KMS-11 (cell line): ENCODE measurements around the gene CTIF.

Source experiments
- H2AFZ ChIP-seq: fragments of 200-600 bp; sonication (generic); 2 replicates; pipeline ENCODE4 v1.6.1; 2016; ENCODE audit warnings: antibody characterized with exemption, mixed run types, low read depth
- H3K27ac ChIP-seq: fragments of 200-600 bp; sonication (generic); 2 replicates; pipeline ENCODE4 v1.6.1; 2016; ENCODE audit warnings: mild to moderate bottlenecking, mixed run types
- H3K27me3 ChIP-seq: fragments of 200-600 bp; sonication (generic); 2 replicates; pipeline ENCODE4 v1.6.1; 2017; ENCODE audit warnings: mild to moderate bottlenecking, low read depth, mixed run types, moderate library complexity; ENCODE audit not compliant: insufficient read depth
- H3K36me3 ChIP-seq: fragments of 200-600 bp; sonication (generic); 2 replicates; pipeline ENCODE4 v1.6.1; 2017; ENCODE audit warnings: mild to moderate bottlenecking, mixed run types; ENCODE audit not compliant: insufficient read depth
- H3K4me1 ChIP-seq: fragments of 200-600 bp; sonication (generic); 2 replicates; pipeline ENCODE4 v1.6.1; 2016; ENCODE audit warnings: mild to moderate bottlenecking, low read depth, mixed run types; ENCODE audit not compliant: poor library complexity, severe bottlenecking
- H3K4me2 ChIP-seq: fragments of 200-600 bp; sonication (generic); 2 replicates; pipeline ENCODE4 v1.7.0; 2016; ENCODE audit warnings: mild to moderate bottlenecking, mixed run types
- H3K4me3 ChIP-seq: fragments of 200-600 bp; sonication (generic); IDR thresholded peaks from 2 replicates; pipeline ENCODE4 v1.6.1; 2017; ENCODE audit warnings: low read depth, low read length, mixed read lengths; ENCODE audit not compliant: insufficient read depth
- H3K79me2 ChIP-seq: fragments of 200-600 bp; sonication (generic); 2 replicates; pipeline ENCODE4 v1.6.1; 2016; ENCODE audit warnings: low read depth, mixed run types; ENCODE audit not compliant: insufficient read depth
- H3K9ac ChIP-seq: fragments of 200-600 bp; sonication (generic); 2 replicates; pipeline ENCODE4 v1.6.1; 2016; ENCODE audit warnings: mild to moderate bottlenecking, mixed run types
- H4K20me1 ChIP-seq: fragments of 200-600 bp; sonication (generic); 2 replicates; pipeline ENCODE4 v1.6.1; 2016; ENCODE audit warnings: mild to moderate bottlenecking, mixed run types; ENCODE audit not compliant: insufficient read depth
- TF ChIP-seq, protein P1 (sequence below): fragments of 200-600 bp; sonication (generic); conservative IDR thresholded peaks from 2 replicates; pipeline ENCODE4 v1.6.1; 2017; ENCODE audit warnings: low read depth, mild to moderate bottlenecking, antibody characterized with exemption, low read length, moderate library complexity, mixed read lengths

Gene CTIF

DNA sequence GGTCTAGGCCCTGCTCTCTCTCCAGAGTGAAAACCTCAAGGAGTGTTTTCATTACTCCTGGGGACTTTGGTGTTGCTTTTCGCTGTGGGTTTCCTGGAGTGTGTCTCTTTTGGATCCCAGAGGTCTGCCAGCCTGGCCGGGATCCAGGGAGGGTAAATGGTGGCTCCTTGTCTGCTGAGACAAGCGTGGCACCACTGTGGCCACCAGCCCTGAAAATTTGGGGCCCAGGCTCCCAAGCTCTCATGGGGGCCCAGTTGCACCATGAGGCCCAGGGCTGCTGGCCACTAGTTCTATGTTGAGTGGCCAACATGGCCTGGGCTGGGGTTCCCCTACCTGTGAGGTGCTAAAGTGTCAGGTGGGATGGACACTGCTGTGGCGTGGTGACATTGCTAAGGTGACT, 144.8 kb downstream of the CTIF start:
- no peaks in the 10 kb centered on the region for H4K20me1 ChIP-seq
- H3K36me3 ChIP-seq, result no peaks in the 10 kb centered on the region
- H3K9ac ChIP-seq, result no peak overlapping the region
- no peak overlapping the region for H2AFZ ChIP-seq
- no peak overlapping the region for H3K4me2 ChIP-seq
- no peak overlapping the region for H3K27ac ChIP-seq
- H3K4me3 ChIP-seq, result no peak overlapping the region
- no peaks in the 10 kb centered on the region for H3K27me3 ChIP-seq
- TF ChIP-seq, protein P1, sequence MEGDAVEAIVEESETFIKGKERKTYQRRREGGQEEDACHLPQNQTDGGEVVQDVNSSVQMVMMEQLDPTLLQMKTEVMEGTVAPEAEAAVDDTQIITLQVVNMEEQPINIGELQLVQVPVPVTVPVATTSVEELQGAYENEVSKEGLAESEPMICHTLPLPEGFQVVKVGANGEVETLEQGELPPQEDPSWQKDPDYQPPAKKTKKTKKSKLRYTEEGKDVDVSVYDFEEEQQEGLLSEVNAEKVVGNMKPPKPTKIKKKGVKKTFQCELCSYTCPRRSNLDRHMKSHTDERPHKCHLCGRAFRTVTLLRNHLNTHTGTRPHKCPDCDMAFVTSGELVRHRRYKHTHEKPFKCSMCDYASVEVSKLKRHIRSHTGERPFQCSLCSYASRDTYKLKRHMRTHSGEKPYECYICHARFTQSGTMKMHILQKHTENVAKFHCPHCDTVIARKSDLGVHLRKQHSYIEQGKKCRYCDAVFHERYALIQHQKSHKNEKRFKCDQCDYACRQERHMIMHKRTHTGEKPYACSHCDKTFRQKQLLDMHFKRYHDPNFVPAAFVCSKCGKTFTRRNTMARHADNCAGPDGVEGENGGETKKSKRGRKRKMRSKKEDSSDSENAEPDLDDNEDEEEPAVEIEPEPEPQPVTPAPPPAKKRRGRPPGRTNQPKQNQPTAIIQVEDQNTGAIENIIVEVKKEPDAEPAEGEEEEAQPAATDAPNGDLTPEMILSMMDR, result no peak
- H3K79me2 ChIP-seq, result no peaks in the 10 kb centered on the region
- H3K4me1 ChIP-seq, result no peaks in the 10 kb centered on the region

DNA sequence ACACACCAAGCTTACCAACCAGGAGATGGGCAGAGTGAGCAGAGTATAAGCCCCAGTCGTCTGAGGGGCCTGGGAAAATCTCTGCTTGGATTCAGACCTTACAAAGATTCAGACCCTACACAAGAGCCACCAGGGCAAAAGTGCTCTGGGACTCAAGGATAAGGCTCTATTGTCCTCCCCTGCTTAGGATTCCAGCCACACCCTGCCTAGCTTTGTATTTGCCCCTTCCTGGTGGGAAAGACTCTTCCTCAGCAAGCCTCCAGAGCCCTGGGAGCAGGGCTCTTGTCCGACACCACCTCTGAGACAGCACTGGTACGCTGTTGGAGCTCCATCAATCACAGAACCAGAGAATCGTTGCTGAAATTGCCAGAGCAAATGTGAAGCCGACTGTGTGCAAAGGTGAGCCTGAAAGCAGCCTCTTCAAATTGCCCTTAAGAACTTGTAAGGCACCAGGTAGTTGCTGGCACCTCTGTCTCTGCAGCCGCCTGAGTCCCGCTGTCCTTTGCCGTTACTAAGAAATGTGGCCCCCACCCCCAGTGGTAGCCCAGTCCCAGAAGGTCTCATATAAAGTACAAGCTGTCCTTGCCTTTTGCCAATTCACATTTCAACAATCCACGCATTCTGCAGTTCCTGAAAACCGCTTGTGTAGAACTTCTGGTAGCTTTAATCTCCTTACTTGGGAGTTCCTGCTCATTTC, 148.7 kb downstream of the CTIF start:
- TF ChIP-seq, protein P1, result no peak
- Histone ChIP-seq H3K79me2 (no peaks in the 10 kb centered on the region), H3K4me1 (no peaks in the 10 kb centered on the region), H3K4me2 (no peak overlapping the region), H3K4me3 (no peak overlapping the region), H3K27me3 (no peaks in the 10 kb centered on the region), H3K36me3 (no peaks in the 10 kb centered on the region), H2AFZ (no peak overlapping the region), H3K27ac (no peak overlapping the region), H3K9ac (no peak overlapping the region), H4K20me1 (no peaks in the 10 kb centered on the region)

DNA sequence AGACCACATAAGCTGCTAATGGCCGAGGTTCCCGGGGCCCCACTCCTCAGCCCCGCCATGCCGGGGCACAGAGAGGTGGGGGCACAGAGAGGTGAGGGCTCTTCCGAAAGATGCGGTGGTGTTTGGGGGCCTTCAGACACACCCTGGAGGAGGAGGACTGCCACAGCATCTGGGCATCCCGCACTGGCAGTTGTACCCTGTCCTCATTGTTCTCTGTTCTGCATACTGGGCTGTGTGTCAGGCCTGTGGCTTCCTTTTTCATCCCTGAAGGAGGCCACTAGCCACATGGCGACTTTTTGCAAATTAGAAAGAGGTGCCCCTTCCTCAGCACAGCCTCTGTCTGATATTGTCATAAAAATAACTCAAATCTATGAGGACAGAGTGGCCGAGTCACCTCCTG, 150.1 kb downstream of the CTIF start:
- H3K36me3 ChIP-seq, result no peaks in the 10 kb centered on the region
- H3K9ac ChIP-seq, result no peak overlapping the region
- peaks cover 5% of the 10 kb centered on the region for H3K4me1 ChIP-seq
- no peaks in the 10 kb centered on the region for H3K27me3 ChIP-seq
- TF ChIP-seq, protein P1, result no peak
- no peaks in the 10 kb centered on the region for H3K79me2 ChIP-seq
- no peak overlapping the region for H2AFZ ChIP-seq
- H4K20me1 ChIP-seq, result no peaks in the 10 kb centered on the region
- H3K4me3 ChIP-seq, result no peak overlapping the region
- H3K4me2 ChIP-seq, result no peak overlapping the region
- no peak overlapping the region for H3K27ac ChIP-seq

DNA sequence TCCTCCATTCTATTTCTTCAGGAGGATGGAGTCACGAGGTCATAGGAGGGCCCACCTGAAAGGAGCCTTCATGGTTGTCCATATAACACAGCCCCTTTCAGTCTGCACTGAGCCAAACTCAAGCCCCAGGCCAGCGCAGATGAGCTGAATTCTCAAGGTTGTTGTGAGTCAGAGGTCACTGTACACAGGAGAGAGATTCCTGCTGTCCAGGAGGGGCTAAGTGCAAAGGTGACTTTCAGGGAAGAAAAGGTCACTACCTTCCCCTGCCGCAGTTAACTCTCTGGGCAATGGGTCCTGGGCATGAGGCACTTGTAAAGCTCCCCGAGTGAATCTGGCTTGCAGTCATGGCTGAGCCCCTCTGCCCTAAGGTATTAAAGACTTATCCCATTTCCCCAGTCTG, 150.7 kb downstream of the CTIF start:
- H4K20me1 ChIP-seq, result no peaks in the 10 kb centered on the region

More for the DNA sequence above, 150.7 kb downstream of the CTIF start:
- H3K79me2 ChIP-seq, result no peaks in the 10 kb centered on the region
- H3K4me2 ChIP-seq, result no peak overlapping the region
- H3K27me3 ChIP-seq, result no peaks in the 10 kb centered on the region
- peaks cover 5% of the 10 kb centered on the region for H3K4me1 ChIP-seq
- H3K36me3 ChIP-seq, result no peaks in the 10 kb centered on the region
- TF ChIP-seq, protein P1, result no peak
- no peak overlapping the region for H3K9ac ChIP-seq
- no peak overlapping the region for H3K27ac ChIP-seq
- H2AFZ ChIP-seq, result no peak overlapping the region
- no peak overlapping the region for H3K4me3 ChIP-seq
